ENCODE measurements around the gene WSCD1. TPM values are rescaled to one million over a fixed set of nuclear protein-coding genes. Genes with fewer than 3 reads are reported as not detected.

The WSCD1 gene
- total and polyA plus RNA-seq, 8 donors: 2.9 to 6.7 (median 4.4) TPM

DNA sequence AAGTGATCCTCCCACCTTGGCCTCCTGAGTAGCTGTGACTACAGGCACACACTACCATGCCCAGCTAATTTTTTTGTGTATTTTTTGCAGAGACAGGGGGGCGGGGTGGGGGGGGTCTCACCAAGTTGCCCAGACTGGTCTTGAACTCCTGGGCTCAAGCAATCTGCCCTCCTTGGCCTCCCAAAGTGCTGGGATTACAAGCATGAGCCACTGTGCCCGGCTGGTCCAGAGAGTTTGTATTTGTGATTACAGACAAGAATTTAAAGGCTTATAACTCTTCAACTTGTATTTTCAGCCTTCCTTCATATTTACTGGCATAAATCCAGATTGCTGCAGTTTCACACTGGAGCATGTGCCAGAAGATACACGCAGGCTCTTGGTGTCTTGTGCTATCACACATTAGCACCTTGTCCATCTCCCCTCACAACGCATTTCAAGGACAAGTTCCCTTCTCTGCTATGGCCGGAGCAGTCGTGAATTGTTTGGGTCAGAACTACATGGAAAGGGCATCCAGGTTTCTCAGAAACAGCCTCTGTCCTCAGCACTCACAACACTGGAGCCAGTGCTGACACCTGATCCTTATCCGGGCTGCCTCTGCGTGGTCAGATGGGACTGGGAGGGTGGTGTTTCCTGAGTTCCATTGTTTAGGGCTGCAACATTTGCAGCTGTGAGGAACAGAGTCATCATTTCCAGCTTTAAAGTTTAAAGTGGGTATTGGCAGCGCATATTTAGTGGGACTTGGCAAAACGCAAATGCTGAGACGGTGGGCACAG is 28.1 kb downstream of the WSCD1 start:
- DNase-seq (peak in 2 of 4 donors; percentile 6 to 28), ATAC-seq (peak; percentile 62)
- Histone ChIP-seq H3K36me3 (no peaks in the 10 kb centered on the region), H3K9me3 (no peaks in the 10 kb centered on the region), H3K27me3 (no peaks in the 10 kb centered on the region), H3K4me1 (no peaks in the 10 kb centered on the region), H3K27ac (peak overlapping the region in 1 of 2 donors; percentile 37), H3K4me3 (no peak overlapping the region)
- intact Hi-C loops (cut with DNase I): no loop called here
- TF ChIP-seq, protein P1, sequence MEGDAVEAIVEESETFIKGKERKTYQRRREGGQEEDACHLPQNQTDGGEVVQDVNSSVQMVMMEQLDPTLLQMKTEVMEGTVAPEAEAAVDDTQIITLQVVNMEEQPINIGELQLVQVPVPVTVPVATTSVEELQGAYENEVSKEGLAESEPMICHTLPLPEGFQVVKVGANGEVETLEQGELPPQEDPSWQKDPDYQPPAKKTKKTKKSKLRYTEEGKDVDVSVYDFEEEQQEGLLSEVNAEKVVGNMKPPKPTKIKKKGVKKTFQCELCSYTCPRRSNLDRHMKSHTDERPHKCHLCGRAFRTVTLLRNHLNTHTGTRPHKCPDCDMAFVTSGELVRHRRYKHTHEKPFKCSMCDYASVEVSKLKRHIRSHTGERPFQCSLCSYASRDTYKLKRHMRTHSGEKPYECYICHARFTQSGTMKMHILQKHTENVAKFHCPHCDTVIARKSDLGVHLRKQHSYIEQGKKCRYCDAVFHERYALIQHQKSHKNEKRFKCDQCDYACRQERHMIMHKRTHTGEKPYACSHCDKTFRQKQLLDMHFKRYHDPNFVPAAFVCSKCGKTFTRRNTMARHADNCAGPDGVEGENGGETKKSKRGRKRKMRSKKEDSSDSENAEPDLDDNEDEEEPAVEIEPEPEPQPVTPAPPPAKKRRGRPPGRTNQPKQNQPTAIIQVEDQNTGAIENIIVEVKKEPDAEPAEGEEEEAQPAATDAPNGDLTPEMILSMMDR (IDR thresholded peaks at IDR 0.05): no peak

DNA sequence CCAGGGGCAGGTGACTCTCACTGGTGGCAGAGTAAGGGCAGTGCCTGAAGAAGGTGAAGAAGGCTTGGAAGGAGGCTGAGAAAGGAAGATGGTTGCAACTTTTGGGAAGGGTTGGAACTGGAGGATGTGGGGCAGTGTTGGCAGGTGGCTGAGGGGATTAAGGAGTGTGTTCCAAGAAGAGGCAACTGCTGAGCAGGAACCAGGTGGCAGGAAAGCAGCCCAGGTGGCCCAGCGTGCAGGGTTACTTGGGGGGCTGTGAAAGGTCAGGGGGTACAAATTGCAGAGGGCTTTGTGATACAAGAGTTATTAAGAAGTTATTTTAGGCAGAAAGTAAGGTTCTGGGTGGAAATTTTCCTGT is 28.6 kb downstream of the WSCD1 start:
- no peaks in the 10 kb centered on the region for H3K36me3 ChIP-seq

DNA sequence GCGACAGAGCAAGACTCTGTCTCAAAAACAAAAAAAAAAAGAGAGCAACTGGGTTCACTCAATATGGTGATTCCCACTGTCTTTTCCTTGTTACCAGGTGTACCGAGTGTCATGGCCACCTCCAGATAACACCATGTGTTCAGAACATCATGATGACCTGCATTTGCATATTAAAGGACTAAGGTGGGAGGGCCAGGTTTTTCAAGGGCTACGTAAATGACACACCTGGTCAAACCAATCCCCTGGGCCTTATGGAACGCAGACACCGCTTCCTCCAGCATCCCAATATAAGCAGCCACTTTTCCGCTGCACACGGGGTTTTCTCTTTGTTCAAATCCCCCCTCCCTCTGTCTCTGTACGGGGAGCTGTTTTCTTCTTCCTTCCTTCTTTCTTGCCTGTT is 29.3 kb downstream of the WSCD1 start:
- H3K4me1 ChIP-seq: no peaks in the 10 kb centered on the region
- H3K9me3 ChIP-seq: no peaks in the 10 kb centered on the region
- no peaks in the 10 kb centered on the region for H3K27me3 ChIP-seq
- intact Hi-C loops (cut with DNase I): no loop called here
- H3K36me3 ChIP-seq: no peaks in the 10 kb centered on the region
- H3K27ac ChIP-seq: no peak overlapping the region
- no peak for ATAC-seq
- no peak overlapping the region for H3K4me3 ChIP-seq
- no peak for DNase-seq
- TF ChIP-seq, protein P1 (IDR thresholded peaks at IDR 0.05): no peak

More for the DNA sequence above, 28.6 kb downstream of the WSCD1 start:
- no peak overlapping the region for H3K4me3 ChIP-seq
- peak overlapping the region in 1 of 2 donors; percentile 37 for H3K27ac ChIP-seq
- no peaks in the 10 kb centered on the region for H3K9me3 ChIP-seq
- DNase-seq (peak in 1 of 4 donors; percentile 7), ATAC-seq (no peak)
- no peaks in the 10 kb centered on the region for H3K27me3 ChIP-seq
- H3K4me1 ChIP-seq: no peaks in the 10 kb centered on the region
- TF ChIP-seq, protein P1 (IDR thresholded peaks at IDR 0.05): no peak
- intact Hi-C loops (cut with DNase I): no loop called here

DNA sequence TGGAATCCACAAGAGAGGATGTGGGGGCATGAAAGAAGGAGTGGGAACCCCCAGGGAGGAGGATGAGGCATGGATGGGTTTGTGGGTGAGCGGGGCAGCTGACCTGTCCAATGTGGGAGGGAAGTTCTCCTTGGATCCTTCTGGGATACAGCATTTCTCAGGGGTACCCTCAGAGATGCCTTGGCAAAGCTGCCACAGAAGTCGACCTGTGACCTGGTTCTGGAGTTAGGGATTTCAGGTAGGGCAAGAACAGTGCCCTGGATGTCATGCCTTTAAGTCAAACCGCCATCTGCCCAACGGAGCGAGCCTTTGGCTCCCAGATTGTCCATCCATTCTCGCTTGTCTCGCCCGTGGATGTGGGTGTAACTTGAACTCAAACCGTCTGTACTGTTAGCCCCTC is 30.0 kb downstream of the WSCD1 start:
- Histone ChIP-seq H3K9me3 (no peaks in the 10 kb centered on the region), H3K36me3 (no peaks in the 10 kb centered on the region), H3K27me3 (no peaks in the 10 kb centered on the region), H3K4me3 (no peak overlapping the region), H3K4me1 (no peaks in the 10 kb centered on the region), H3K27ac (no peak overlapping the region)
- DNase-seq (no peak), ATAC-seq (no peak)
- TF ChIP-seq, protein P1 (IDR thresholded peaks at IDR 0.05): no peak
- intact Hi-C loops (cut with DNase I): no loop called here

DNA sequence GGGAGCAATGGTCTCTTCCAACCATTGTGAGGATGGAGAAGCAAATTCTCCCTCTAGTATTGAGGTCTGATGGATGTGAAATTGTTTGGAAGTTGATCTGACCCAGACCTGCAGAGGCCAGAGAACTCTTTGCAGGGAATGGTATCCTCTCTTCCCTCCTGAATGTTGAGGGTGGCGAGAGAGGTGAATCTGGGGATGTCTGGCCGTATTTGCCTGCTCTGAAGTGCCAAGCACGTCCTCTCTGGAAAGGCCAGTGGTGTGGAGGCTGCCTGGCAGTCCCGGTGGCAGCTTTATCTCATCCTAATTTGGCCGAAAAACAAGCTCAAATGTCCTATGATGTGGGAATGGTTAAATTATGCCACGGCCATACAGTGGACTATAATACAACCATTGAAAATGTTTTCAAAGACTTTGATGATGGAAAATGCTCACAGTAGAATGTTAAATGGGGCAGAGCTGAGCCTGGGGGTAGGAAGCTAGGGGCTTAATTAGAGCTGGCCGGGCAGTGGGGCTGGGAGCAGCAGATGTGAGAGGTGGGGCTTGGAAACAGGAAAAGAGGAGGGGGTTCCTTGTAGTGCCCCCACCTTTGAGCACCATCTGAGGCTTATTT is 30.8 kb downstream of the WSCD1 start:
- DNase-seq: no peak
- no peaks in the 10 kb centered on the region for H3K4me1 ChIP-seq
- no peaks in the 10 kb centered on the region for H3K9me3 ChIP-seq
- no peak overlapping the region for H3K4me3 ChIP-seq
- H3K27me3 ChIP-seq: no peaks in the 10 kb centered on the region
- intact Hi-C loops (cut with DNase I): no loop called here
- TF ChIP-seq, protein P1 (IDR thresholded peaks at IDR 0.05): no peak
- no peaks in the 10 kb centered on the region for H3K36me3 ChIP-seq
- H3K27ac ChIP-seq: no peak overlapping the region
- no peak for ATAC-seq
